ENCODE results near the gene MFNG.

Gene MFNG

DNA sequence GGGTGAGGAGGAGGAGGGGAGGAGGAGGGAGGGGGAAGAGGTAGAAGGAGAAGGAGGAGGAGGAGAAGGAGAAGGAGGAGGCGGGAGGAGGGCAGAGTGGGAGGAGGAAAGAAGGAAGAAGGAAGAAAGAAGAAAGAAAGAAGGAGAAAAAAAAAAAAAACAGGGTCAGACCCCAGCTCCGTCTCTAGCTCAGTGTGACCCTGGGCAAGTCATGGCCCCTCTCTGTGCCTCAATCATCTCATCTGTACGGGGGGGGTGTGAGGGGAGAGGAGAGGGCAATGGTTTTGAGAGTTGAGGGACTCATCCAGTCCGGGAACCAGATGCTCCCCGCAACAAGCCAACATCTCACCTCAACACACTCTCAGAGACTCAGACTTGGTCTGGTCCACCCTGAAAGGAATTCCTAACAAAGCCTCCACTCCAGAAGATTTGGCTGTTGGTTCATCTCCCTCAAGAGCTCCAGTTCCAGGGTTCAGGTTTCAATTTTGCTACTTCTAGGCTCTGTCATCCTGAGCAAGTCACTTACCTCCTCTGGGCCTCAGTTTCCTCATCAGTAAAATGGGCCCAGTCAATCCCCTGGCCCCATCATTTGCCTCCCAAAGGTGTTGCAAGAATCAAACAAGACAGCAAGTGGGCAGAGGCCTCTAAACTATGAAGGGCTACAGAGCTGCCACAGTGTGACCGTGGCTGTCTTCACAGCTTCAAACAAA, 25.4 kb upstream of the MFNG start:
- DNase-seq = no peak

GRCh38 chr22:37510091-37510490, 23.9 kb upstream of the MFNG start:
- DNase-seq = no peak

DNA sequence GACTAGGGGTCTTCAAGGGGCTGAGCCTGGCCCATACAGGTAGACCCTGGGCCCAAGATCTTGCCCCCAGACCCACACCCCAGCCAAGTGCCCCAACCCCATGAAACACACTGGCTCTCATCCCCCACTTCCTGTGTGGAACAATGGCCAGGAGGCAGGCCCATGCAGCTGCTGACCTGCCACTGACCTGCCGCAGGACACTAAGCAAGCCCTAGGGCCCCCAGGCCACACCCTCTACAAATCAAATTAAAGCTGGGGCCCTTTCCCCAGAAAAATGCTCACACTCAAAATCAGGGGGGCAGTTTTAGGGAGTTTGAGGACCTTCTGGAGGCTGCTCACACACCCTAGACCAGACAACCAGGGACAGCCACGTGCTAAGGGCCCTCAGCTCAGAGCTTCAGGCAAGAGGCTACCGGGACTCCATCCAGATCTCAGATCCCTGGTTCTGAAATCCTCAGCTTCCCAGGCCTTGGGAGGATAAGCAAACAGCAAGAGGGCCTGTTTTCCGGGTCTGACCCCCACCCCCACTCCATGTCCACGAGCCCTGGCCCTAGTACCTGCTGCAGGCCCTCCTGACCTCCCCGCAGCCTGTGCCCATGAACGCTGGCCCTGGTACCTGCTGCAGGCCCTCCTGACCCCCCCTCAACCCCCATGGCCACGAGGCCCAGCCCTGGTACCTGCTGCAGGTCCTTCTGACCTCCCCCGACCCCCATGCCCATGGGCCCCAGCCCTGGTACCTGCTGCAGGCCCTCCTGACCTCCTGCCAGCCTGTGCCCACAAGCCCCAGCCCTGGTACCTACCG, 23.1 kb upstream of the MFNG start:
- no peak for DNase-seq

DNA sequence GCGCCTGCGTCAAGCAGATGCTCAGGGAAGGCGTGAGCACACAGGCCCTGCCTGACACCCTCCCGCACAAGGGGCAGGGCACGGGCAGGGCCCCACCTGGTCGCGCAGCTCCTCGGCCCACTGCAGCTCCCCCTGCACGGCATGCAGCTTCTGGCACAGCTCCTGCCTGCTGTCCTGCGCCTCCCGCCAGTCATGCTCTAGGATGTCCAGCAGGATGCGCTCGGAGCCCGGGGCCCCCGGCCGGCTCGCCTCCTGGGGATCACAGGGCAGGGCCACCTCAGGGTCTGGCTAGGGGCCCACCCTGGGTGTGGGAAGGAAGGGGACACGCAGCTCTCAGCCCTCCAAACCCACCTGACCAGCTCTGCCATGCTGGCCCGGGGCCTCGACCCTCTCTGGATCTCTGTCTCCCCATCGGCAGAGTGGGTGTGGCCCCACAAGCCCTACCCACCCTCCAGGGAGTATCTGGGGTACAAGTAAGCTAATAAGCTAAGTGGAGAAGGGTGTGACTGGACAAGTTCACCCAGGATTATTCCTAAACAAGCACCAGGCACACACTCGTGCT, 22.3 kb upstream of the MFNG start:
- DNase-seq = no peak

DNA sequence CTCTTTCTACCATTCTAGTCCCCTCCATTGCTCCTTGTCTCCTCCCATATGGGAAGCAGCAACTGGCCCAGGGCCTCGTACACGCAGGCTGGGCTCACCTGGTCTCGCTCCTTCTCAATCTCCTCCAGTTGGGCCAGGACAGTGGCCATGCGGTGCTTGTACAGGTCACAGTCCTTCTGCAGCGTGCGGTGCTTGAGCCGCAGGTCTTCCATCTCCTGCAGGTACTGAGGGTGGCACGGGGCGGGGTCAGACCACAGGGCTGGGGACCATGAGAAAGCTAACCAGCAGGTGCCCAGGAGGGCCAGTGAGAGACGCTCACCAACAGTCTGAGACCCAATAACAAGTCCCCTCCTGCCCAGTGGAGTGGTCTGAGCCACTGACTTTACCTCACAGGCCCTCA, 21.5 kb upstream of the MFNG start:
- no peak for DNase-seq

DNA sequence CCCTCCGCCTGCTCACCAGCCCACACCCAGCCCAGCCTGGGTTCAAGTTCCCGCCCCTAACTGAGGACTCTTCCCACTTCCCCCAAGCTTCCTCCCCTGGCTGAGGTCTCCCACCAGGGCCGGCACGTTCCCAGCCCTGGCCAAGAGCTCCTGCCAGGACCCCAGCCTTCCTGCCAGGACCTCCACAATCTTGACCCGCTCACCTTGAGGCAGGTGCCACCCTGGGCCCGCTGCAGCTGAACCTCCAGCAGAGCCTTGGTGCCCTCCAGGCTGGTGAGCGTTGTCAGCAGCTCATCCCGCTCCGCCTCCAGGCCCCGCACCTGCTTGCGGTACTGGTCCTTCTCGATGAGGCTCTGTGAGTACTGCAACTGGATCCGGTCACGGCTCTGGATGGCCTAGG, 19.8 kb upstream of the MFNG start:
- DNase-seq = no peak

GRCh38 chr22:37505565-37505964, 19.4 kb upstream of the MFNG start:
- no peak for DNase-seq

GRCh38 chr22:37504964-37505363, 18.8 kb upstream of the MFNG start:
- DNase-seq = no peak

- DNase-seq = no peak
Measured at GRCh38 chr22:37503850-37504249, 17.7 kb upstream of the MFNG start.

DNA sequence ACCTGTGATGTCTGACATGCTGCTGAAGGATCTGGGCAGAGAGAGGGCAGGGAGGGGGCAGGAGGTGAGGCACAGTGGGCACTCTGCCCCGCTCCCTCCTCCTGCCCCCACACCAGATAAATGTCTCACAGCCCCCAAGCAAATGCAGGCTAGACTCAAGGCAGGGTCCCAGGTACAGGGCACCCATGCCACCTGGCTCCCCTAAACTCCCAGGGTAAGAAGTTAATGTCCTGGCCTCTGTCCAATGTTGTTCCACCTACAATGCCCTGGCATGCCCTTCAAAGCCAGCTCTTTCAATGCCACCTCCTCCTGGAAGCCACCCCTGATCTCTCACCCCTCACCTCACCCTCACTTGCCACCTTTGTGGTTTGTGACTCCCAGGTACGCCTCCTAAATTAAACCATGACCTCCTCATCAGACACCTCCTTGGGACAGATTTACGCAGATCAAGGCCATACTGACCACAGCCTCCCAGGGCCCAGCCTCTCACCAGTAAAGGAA, 17.0 kb upstream of the MFNG start:
- no peak for DNase-seq

DNA sequence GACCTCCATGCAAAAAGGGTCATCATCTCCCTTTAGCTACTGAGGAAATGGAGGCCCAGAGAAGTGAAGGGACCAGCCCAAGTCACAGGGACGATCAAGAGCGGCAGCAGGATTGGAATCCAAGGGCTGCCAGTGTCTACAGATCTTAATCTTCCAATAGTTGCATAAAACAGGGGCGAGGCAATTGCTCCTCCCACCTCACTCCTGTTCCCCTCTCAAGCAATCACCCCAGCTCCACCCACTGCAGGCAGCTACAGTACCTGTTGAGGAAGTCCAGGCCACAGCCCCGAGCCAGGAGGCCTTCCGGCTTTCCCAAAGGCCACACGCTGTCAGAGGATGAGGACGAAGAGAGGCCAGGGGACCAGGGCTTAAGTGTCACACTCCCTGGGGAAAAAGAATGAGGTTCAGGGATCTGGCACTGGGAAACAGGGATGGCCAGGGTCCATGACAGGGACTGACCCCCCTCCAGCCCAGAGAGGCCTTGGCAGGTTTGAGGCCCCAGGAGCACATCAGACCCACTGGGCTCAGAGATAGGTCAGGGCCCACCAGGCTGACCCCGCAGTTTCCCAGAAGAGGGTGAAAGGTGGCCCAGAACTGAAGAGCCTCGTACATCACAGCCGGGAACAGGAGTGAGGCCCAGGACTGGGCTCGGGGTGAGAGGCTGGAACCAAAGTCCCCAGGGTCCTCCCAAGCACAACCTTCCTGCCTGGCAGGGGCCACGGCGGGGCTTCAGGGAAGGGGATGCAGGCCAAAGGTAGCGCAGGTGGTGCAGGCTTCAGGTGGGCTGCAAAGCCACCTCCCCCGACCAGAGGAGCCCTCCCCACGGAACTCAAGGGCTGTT, 16.4 kb upstream of the MFNG start:
- no peak for DNase-seq

DNA sequence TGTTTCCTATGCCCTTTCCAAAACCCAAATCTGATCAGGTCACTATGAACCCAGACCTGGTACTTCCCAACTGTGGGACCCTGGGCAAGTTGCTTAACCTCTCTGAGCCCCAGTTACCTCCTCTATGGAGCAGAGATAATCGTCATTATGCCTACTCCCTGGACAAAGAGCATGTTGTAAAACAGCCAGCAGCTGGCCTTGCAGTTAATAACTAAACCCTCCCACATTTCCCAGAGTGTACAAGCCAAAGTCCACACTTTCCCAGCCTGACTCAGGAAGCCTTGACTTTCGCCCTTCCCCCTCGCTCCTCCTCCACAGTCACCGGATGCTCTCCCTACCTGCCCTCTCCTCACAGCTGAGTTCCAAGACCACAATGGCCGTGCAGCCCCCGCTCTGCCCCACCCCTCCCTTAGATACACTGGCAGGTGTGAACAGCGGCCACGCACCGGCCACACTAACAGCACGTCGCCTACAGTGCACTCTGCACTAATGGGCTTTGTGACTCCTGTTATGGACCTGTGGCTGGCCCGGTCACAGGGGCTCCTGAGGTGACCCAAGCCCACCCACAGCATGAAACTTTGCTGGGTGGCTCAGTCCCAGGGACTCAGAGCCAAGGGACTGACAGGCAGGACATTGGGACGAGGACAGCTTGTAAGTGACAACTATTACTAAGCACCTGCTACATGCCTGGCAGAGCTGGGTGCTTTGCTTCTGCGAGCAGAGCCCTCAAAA, 15.6 kb upstream of the MFNG start:
- no peak for DNase-seq

DNA sequence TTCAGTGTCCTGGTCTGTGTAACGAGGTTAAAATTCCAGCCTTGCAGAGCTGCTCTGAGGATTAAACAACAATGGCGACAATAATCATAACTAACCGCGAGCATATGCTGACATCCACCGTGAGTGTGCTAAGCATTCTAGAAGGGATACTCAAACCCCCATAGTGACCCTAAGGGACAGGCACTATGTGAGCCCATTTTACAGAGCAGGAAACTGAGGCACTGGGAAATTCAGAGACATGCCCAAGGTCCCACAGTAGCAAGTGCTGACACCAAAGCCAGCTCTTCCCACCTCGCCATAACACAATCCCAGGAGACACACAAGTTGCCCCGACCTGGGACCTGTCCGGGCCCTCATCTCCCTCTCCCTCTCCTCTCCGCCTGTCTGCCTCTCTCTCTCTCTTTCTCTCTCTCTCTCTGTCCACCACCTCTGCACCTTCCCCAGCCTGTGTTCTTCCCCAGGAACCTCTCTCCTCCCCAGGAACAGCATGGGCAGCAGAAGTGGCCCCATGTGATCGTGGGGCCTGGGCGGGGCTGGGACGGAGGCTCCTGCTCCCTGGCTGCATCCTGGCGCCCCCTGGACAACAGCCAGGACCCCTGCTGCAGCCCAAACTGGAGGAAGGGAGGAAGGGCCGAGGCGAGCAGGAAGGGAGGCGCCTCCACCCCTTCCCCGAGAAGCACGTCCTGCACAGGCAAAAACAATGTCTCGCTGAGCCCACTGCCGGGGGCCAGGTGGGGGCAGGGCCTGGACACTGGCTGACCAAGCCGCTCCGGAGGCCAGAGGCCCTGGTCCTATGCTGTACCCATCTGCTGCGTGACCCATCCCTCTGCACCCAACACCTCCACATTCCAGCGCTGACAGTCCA, 14.8 kb upstream of the MFNG start:
- DNase-seq = no peak

DNA sequence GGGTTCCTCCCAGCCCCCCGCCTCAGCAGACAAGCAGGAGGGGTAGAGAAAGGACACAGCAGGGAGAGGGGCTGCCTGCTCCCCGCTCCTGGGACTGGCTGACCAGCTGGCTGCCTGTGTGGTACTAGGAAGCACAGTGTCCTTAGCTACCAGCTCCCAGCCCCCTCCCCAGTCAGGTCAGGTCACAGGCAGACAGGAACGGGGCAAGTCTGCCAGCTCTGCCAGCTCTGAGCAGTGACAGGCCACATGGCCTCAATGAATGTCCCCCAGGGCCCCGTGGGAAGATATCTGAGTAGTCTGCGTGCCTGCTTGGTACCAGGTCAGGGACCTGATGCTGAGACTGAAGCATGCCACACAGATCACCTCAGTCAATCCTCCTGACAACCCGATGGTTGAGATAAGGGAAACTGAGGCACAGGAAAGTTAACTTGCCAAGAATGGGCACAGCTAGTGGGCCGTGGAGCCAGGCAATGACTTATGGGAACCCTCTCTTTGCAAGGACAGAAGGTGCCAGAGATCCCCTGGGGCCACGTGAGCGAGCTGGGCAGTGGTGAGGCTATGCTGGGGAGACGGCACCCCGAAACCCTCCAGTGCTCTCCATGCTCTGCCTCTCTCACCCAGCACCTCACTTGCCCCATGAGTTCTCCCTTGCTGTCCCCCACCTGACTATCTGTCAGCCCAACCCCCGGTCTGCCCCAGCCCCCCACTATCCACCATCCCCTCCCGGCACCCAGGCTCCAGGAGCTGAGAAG, 13.8 kb upstream of the MFNG start:
- DNase-seq = no peak

DNA sequence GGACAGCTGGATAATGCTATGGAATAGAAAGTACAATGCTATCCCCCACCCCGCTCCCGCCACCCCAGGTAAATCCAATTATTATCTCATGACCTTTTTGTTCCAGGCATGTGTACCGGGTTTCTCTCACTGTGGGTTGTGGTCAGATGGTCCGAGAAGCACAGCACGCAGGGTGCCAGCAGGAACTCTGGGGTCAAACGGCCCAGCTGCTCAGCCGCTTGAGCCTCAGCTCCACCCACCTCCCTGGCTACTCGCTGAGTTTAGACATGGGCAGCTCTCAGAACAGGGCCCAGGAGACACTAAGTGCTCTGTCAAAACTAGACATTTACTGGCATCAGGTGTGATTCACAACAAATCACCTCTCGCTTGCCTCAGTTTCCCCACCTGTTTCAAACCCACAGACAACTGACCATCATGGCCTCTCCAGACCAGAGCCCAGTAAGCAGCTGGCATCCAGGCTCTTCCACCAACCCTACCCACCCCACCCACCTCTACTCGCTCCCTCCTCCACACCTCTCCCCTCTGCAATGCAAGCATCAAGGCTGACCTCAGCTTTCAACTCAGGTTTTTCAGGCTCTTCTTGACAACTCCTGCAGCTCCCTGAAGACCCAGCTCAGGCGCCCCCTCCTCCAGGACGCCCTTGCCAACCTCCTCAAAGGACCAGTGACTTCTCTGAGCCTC, 13.0 kb upstream of the MFNG start:
- DNase-seq = no peak

- no peak for DNase-seq
Measured at GRCh38 chr22:37498289-37498909, 12.2 kb upstream of the MFNG start.

GRCh38 chr22:37497062-37497599, 10.9 kb upstream of the MFNG start:
- DNase-seq = no peak

DNA sequence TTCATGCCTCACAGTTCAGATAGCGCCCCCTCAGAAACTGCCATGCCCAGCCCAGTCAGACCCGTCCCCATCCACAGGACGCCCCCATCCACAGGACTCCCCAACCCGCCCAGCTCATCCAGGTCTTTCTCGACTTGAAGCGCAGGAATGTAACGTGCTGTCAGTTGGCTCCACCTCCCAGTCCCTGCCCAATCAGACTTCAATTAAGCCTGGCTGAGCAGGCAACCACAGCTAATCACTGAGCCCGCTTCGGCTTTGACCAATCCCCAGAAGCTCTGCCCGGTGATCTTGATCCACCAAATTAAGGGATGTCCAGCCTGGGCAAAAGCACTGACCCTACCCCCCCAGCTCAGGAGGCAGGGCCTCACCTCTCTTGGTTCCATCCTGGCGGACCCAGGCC, 10.5 kb upstream of the MFNG start:
- DNase-seq = no peak

GRCh38 chr22:37493979-37494378, 7.8 kb upstream of the MFNG start:
- DNase-seq = no peak

Measured in NCI-H510A (cell line).